OCI-LY7 (cell line): ENCODE measurements around the gene POU2F3. TPM values are rescaled to one million over a fixed set of nuclear protein-coding genes. Genes with fewer than 3 reads are reported as not detected.

Experiments used
- BruUV-seq: library from RNA; stranded (reverse); fragments of 400-500 nt; replicated peaks from 2 replicates; lab custom pipeline; 2021; lab: Mats Ljungman, UMichigan
- CTCF ChIA-PET: fragments of 300-600 bp; sonication (Branson Sonifier 250); formaldehyde crosslinking; loops from one replicate; lab custom pipeline; 2022; ENCODE audit warnings: antibody characterized with exemption; ENCODE audit not compliant: unreplicated experiment; lab: Charles Lee
- POLR2A ChIA-PET: fragments of 300-600 bp; sonication (Branson Sonifier 250); formaldehyde crosslinking; loops from one replicate; lab custom pipeline; 2022; ENCODE audit warnings: antibody characterized with exemption; lab: Charles Lee
- DNase-seq: peaks from one replicate; pipeline ENCODE4 v3.0.0-alpha.2; 2015; ENCODE audit warnings: low spot score
- H2AFZ ChIP-seq: fragments of 200-600 bp; sonication (generic), shearing (Covaris generic); 2 replicates; pipeline ENCODE4 v1.6.1; 2014; ENCODE audit warnings: mild to moderate bottlenecking, antibody characterized with exemption, low read length, moderate library complexity
- H3K27ac ChIP-seq: fragments of 200-600 bp; sonication (generic); 2 replicates; pipeline ENCODE4 v1.5.1; 2014; ENCODE audit warnings: mixed run types, low read depth, mild to moderate bottlenecking, moderate library complexity, low read length, inconsistent platforms; ENCODE audit not compliant: poor library complexity, severe bottlenecking
- H3K36me3 ChIP-seq: fragments of 200-600 bp; sonication (generic); 2 replicates; pipeline ENCODE4 v1.6.1; 2014; ENCODE audit warnings: mild to moderate bottlenecking, antibody characterized with exemption, low read length, moderate library complexity, mixed read lengths; ENCODE audit not compliant: insufficient read depth
- H3K4me1 ChIP-seq: fragments of 200-600 bp; sonication (generic); 2 replicates; pipeline ENCODE4 v1.5.1; 2014; ENCODE audit warnings: mild to moderate bottlenecking, low read length; ENCODE audit not compliant: insufficient read depth, poor library complexity, severe bottlenecking
- H3K4me2 ChIP-seq: fragments of 200-600 bp; sonication (generic); 2 replicates; pipeline ENCODE4 v1.6.1; 2014; ENCODE audit warnings: mild to moderate bottlenecking, low read length
- H3K4me3 ChIP-seq: fragments of 200-600 bp; sonication (generic); 2 replicates; pipeline ENCODE4 v1.5.1; 2014; ENCODE audit warnings: mild to moderate bottlenecking, low read depth, low read length; ENCODE audit not compliant: poor library complexity, severe bottlenecking
- H3K79me2 ChIP-seq: fragments of 200-600 bp; sonication (generic); 2 replicates; pipeline ENCODE4 v1.6.1; 2016; ENCODE audit warnings: low read depth, mild to moderate bottlenecking, low read length, moderate library complexity, mixed read lengths; ENCODE audit not compliant: insufficient read depth
- H3K9me2 ChIP-seq: fragments of 200-600 bp; sonication (generic); 2 replicates; pipeline ENCODE4 v1.6.1; 2016; ENCODE audit warnings: mild to moderate bottlenecking, low read length, mixed read lengths; ENCODE audit not compliant: insufficient read depth
- H3K9me3 ChIP-seq: fragments of 200-600 bp; sonication (generic); 2 replicates; pipeline ENCODE4 v1.6.1; 2014; ENCODE audit warnings: mild to moderate bottlenecking, mixed run types, low read length, mixed read lengths
- H4K20me1 ChIP-seq: fragments of 200-600 bp; sonication (generic); 2 replicates; pipeline ENCODE4 v1.6.1; 2014; ENCODE audit warnings: mild to moderate bottlenecking, antibody characterized with exemption, low read length, moderate library complexity, mixed read lengths; ENCODE audit not compliant: insufficient read depth
- EZH2phosphoT487 ChIP-seq: fragments of 200-600 bp; sonication (generic); IDR thresholded peaks from 2 replicates; pipeline ENCODE4 v1.6.1; 2018; ENCODE audit warnings: low read depth, borderline replicate concordance, mild to moderate bottlenecking, mixed run types, antibody characterized with exemption, low read length, moderate library complexity, mixed read lengths
- intact Hi-C: fragments of 100-400 bp; cut with micrococcal nuclease; formaldehyde crosslinking; loops from one replicate; pipeline ENCODE4 v1.10.0; 2022; ENCODE audit not compliant: unreplicated experiment
- total RNA-seq, 2 experiments: library from RNA; depleted of rRNA in 1 of 2; stranded (reverse); fragments of >200 nt in 1 of 2; shearing (Covaris generic) in 1 of 2; gene quantifications; 2 replicates each; pipeline ENCODE4 v1.2.3, GENCODE V29; 2014 to 2022
- TF ChIP-seq, protein P1 (sequence below): fragments of 200-600 bp; sonication (generic); conservative IDR thresholded peaks from 2 replicates; pipeline ENCODE4 v1.5.1; 2014; ENCODE audit warnings: mild to moderate bottlenecking, antibody characterized with exemption, low read length, moderate library complexity, mixed read lengths

POU2F3 gene
- total RNA-seq, 2 experiments from 2014 or later = 0.16 TPM; not detected in 1

- H3K36me3 ChIP-seq = no peaks in the 10 kb centered on the region; the same call in 1 of the 2 replicates
- TF ChIP-seq, protein P1, sequence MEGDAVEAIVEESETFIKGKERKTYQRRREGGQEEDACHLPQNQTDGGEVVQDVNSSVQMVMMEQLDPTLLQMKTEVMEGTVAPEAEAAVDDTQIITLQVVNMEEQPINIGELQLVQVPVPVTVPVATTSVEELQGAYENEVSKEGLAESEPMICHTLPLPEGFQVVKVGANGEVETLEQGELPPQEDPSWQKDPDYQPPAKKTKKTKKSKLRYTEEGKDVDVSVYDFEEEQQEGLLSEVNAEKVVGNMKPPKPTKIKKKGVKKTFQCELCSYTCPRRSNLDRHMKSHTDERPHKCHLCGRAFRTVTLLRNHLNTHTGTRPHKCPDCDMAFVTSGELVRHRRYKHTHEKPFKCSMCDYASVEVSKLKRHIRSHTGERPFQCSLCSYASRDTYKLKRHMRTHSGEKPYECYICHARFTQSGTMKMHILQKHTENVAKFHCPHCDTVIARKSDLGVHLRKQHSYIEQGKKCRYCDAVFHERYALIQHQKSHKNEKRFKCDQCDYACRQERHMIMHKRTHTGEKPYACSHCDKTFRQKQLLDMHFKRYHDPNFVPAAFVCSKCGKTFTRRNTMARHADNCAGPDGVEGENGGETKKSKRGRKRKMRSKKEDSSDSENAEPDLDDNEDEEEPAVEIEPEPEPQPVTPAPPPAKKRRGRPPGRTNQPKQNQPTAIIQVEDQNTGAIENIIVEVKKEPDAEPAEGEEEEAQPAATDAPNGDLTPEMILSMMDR = no peak
- TF ChIP-seq EZH2phosphoT487 = no peak
- peaks cover 44% of the 10 kb centered on the region for H3K4me1 ChIP-seq
- CTCF ChIA-PET = no interaction called here
- DNase-seq = no peak
- peaks cover 41% of the 10 kb centered on the region; the same call in 1 of the 2 replicates for H3K79me2 ChIP-seq
- BruUV-seq = no TSS peak
- H3K9me2 ChIP-seq = no peaks in the 10 kb centered on the region
- intact Hi-C loops = no loop called here
- no peak overlapping the region for H3K4me2 ChIP-seq
- no peak overlapping the region for H3K27ac ChIP-seq
- POLR2A ChIA-PET = interaction anchor here (1.5 kb wide), 1 partner anchor 50 kb away, joined by 3 read pairs; no protein-coding TSS in a partner anchor
- no peak overlapping the region for H3K4me3 ChIP-seq
- peaks cover 9% of the 10 kb centered on the region for H3K9me3 ChIP-seq
- no peak overlapping the region for H2AFZ ChIP-seq
- peaks cover 51% of the 10 kb centered on the region for H4K20me1 ChIP-seq
These were observed 100.6 kb downstream of the POU2F3 start for GRCh38 chr11:120340529-120340928.

- H3K27ac ChIP-seq = no peak overlapping the region
- BruUV-seq = no TSS peak
- peaks cover 43% of the 10 kb centered on the region; the same call in 1 of the 2 replicates for H3K79me2 ChIP-seq
- no peak overlapping the region for H3K4me3 ChIP-seq
- TF ChIP-seq, protein P1 = no peak
- no peak for TF ChIP-seq EZH2phosphoT487
- no peak overlapping the region for H3K4me2 ChIP-seq
- H3K9me3 ChIP-seq = peaks cover 9% of the 10 kb centered on the region
- peaks cover 40% of the 10 kb centered on the region for H3K4me1 ChIP-seq
- DNase-seq = no peak
- H2AFZ ChIP-seq = no peak overlapping the region
- H3K36me3 ChIP-seq = no peaks in the 10 kb centered on the region; the same call in 1 of the 2 replicates
- ChIA-PET POLR2A (no interaction called here), CTCF (no interaction called here)
- no peaks in the 10 kb centered on the region for H3K9me2 ChIP-seq
- intact Hi-C loops = no loop called here
- H4K20me1 ChIP-seq = peaks cover 56% of the 10 kb centered on the region
These were observed 102.3 kb downstream of the POU2F3 start for GRCh38 chr11:120342226-120342625.

DNA sequence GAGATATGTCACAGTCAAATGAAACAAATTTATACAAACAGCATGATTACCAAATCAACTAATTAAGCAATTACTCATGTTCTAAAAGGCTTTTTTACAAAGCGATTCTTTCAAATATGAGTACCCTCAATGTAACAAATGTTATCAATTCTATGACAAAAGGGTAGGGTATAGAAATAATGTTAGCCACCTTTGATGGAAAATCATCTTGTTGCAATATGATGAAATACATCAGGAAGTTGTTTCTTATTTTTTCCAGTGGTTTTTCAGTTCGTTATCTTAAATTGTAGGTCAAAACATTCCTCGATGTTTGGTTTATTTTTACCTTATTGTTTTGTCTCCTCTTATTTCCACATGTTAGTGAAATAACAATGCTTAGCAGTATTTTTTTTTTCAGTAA, 102.7 kb downstream of the POU2F3 start:
- Histone ChIP-seq H3K36me3 (no peaks in the 10 kb centered on the region; the same call in 1 of the 2 replicates), H2AFZ (no peak overlapping the region), H3K4me2 (no peak overlapping the region), H3K79me2 (peaks cover 39% of the 10 kb centered on the region; the same call in 1 of the 2 replicates), H4K20me1 (peaks cover 51% of the 10 kb centered on the region), H3K9me3 (peaks cover 9% of the 10 kb centered on the region), H3K27ac (no peak overlapping the region), H3K9me2 (no peaks in the 10 kb centered on the region), H3K4me1 (peaks cover 35% of the 10 kb centered on the region), H3K4me3 (no peak overlapping the region)
- BruUV-seq = no TSS peak
- no peak for DNase-seq
- POLR2A ChIA-PET = no interaction called here
- CTCF ChIA-PET = no interaction called here
- no peak for TF ChIP-seq EZH2phosphoT487
- TF ChIP-seq, protein P1 = no peak
- intact Hi-C loops = no loop called here
